Lower leg skin (tissue), 4 donors: ENCODE measurements around the gene C2orf68. TPM values are rescaled to one million over a fixed set of nuclear protein-coding genes. Genes with fewer than 3 reads are reported as not detected.
A peak's percentile ranks its signal among the peaks of the same experiment; 100 is the strongest.
"Not testable (repeated sequence)": the region's sequence is repeated elsewhere in the genome, so short reads cannot be mapped to it uniquely, and the experiment has no call there.

Source experiments
- DNase-seq, 2 donors: peaks; one replicate each; pipeline ENCODE4 v3.0.0-alpha.2; 2019; ENCODE audit warnings: low spot score in 2 of 2
- H3K4me3 ChIP-seq: fragments of 200-600 bp; sonication (generic); 2 replicates; pipeline ENCODE4 v1.5.1; 2017; ENCODE audit warnings: mild to moderate bottlenecking, low read depth; ENCODE audit not compliant: poor library complexity, severe bottlenecking
- CTCF ChIP-seq, 3 donors: fragments of 450-650 bp; IDR thresholded peaks; one replicate each; pipeline ENCODE4 v1.5.1; 2016; ENCODE audit warnings: antibody characterized with exemption in 3 of 3, mild to moderate bottlenecking in 3 of 3, moderate library complexity in 2 of 3
- POLR2A ChIP-seq, 2 donors: fragments of 450-650 bp; IDR thresholded peaks; one replicate each; pipeline ENCODE4 v1.6.1; 2016 to 2017; ENCODE audit warnings: antibody characterized with exemption in 2 of 2, mild to moderate bottlenecking in 1 of 2, moderate library complexity in 1 of 2
- WGBS, 2 donors: methylation state at CpG; one replicate each; pipeline ENCODE4 v1.1.5; 2018; 5-methylcytosine and 5-hydroxymethylcytosine counted together
- intact Hi-C: fragments of 100-400 bp; cut with DNase I; formaldehyde crosslinking; loops from one replicate; pipeline ENCODE4 v1.15.0; 2023; ENCODE audit warnings: low total_unique reads
- total RNA-seq, 4 donors: library from RNA; depleted of rRNA; stranded (reverse); fragments of >200 nt; gene quantifications; one replicate each; pipeline ENCODE4 v1.1.0, GENCODE V29; 2016

C2orf68 gene
- total RNA-seq, 4 donors from 2014 or later: 15.1 to 41.1 (median 19.0) TPM

- TF ChIP-seq CTCF (IDR thresholded peaks at IDR 0.05): no peak
- TF ChIP-seq POLR2A (IDR thresholded peaks at IDR 0.05): no peak
- intact Hi-C loops: no loop called here
- no peak for DNase-seq
- no peak overlapping the region for H3K4me3 ChIP-seq
- 85 to 94% methylated on average over 1 of the region's 1 CpG for WGBS, 2 donors
Observed at GRCh38 chr2:85621338-85621737, 9.5 kb upstream of the C2orf68 start.

GRCh38 chr2:85619617-85620016, 7.8 kb upstream of the C2orf68 start:
- intact Hi-C loops: no loop called here
- TF ChIP-seq CTCF (IDR thresholded peaks at IDR 0.05): no peak
- no peak for TF ChIP-seq POLR2A (IDR thresholded peaks at IDR 0.05)
- WGBS, 2 donors: 74% methylated on average over 6 of the region's 6 CpGs
- H3K4me3 ChIP-seq: no peak overlapping the region
- DNase-seq: no peak

- intact Hi-C loops, H3K4me3 ChIP-seq, DNase-seq: not testable (repeated sequence)
- 82 to 86% methylated on average over 5 of the region's 5 CpGs for WGBS, 2 donors
Observed at GRCh38 chr2:85617723-85618122, 5.9 kb upstream of the C2orf68 start.

DNA sequence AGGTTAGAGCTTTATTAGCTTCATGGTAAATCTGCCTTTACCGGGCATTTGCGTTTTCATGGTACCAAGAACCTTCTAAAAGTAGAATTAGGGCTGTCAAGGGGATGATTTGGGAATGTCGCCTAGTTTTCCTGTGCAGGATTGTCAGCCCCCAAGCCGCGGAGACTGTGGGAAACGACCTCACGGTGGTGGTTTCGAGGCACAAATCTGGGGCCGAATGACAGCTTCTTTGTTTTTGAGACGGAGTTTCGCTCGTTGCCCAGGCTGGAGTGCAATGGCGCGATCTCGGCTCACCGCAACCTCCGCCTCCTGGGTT, 3.5 kb upstream of the C2orf68 start:
- intact Hi-C loops: no loop called here
- WGBS, 2 donors: 88 to 89% methylated on average over 17 of the region's 17 CpGs
- TF ChIP-seq CTCF (IDR thresholded peaks at IDR 0.05): no peak
- TF ChIP-seq POLR2A (IDR thresholded peaks at IDR 0.05): no peak
- peak in 1 of 2 donors; percentile 82 for DNase-seq
- no peak overlapping the region for H3K4me3 ChIP-seq

GRCh38 chr2:85614757-85615156, 2.9 kb upstream of the C2orf68 start:
- DNase-seq, intact Hi-C loops, H3K4me3 ChIP-seq: not testable (repeated sequence)
- 95 to 96% methylated on average over 7 of the region's 7 CpGs for WGBS, 2 donors

DNA sequence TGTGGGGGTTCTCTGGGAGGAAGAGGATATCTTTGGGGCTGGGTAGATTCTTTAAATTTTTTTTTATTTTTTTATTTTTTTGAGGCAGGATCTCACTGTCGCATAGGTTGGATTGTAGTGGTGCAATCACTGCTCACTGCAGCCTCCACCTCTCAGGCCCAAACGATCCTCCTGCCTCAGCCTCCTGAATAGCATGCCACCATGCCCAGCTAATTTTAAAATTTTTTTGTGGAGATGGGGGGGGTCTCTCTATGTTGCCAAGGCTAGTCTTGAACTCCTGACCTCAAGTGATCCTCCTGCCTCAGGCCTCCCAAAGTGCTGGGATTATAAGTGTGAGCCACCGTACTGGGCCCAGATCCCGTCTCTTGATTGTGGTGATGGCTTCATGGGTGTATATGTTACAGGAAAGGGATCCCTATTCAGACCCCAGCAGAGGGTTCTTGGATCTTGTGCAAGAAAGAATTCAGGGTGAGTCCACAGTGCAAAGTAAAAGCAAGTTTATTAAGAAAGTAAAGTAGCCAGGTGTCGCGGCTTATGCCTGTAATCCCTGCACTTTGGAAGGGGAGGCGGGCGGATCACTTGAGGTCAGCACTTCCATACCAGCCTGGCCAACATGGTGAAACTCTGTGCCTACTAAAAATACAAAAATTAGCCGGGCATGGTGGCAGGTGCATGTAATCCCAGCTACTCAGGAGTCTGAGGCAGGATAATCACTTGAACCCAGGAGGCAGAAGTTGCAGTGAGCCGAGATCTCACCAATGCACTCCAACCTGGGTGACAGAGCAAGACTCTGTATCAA, 2.0 kb upstream of the C2orf68 start:
- no peak for DNase-seq
- no peak overlapping the region for H3K4me3 ChIP-seq
- TF ChIP-seq POLR2A (IDR thresholded peaks at IDR 0.05) (no peak), CTCF (IDR thresholded peaks at IDR 0.05) (no peak)
- intact Hi-C loops: no loop called here
- WGBS, 2 donors: 86 to 88% methylated on average over 10 of the region's 10 CpGs

DNA sequence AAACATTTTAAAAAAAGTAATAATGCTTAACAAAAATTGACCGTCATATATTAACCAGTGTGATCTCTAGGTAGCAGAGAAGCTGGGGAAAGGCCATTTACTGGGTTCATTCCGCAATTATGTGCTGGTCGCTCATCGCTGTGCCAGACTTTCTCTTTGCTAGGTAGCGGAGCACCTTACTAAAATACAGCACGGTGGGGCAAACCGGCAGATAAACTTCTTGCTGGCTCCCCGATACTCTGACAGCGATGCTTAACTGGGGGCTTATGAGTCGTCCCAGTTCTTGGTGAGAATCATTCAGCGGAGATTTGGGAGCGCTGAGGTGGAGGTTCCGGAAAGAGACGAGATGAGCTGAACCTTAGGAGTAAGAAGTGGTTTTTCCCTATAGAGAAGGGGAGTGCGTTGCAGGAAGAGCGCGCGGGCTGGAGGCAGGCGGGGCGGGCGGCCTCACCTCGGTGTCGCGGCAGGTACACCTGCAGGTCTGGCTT, 605 bp downstream of the C2orf68 start:
- 5 to 9% methylated on average over 22 to 24 of the region's 24 CpGs for WGBS, 2 donors
- TF ChIP-seq CTCF (IDR thresholded peaks at IDR 0.05): no peak
- TF ChIP-seq POLR2A (IDR thresholded peaks at IDR 0.05): no peak
- DNase-seq: no peak
- peak overlapping the region; percentile 84 for H3K4me3 ChIP-seq
- intact Hi-C loops: no loop called here
